Measurements from ENCODE around the gene CAPN11. TPM values are rescaled to one million over a fixed set of nuclear protein-coding genes. Genes with fewer than 3 reads are reported as not detected.
A peak's percentile ranks its signal among the peaks of the same experiment; 100 is the strongest.

The CAPN11 gene
- total and polyA plus RNA-seq, 9 of the 15 experiments (the other 6 are each of a cell fraction or from before 2014, with no cell fraction given), result 0.03 to 0.61 (median 0.17) TPM; not detected in 1

GRCh38 chr6:44167567-44167966 is 8.9 kb downstream of the CAPN11 start (continued):
- TF ChIP-seq PBX2 (CRISPR knock-in tag; IDR thresholded peaks at IDR 0.05; ENCODE audit: low read depth) (no peak), PBX2 (tag; conservative IDR thresholded peaks at IDR 0.05; ENCODE audit: low read depth) (no peak), BMI1 (IDR thresholded peaks at IDR 0.05; ENCODE audit: low read length) (no peak)

- Histone ChIP-seq H3K9ac (ENCODE audit: insufficient read depth in 1 of 2, low read depth in 2 of 2, low read length in 2 of 2) (peak overlapping the region in 1 of 2 experiments; percentile 70; a peak in 2 of 4 replicates), H3K27me3 (ENCODE audit: control insufficient read depth in 2 of 2, insufficient read depth in 2 of 2, low read length in 2 of 2) (peaks cover 0 to 7% of the 10 kb centered on the region in 2 experiments; a peak in 3 of 5 replicates), H3K4me1 (replicated peaks in 1 of 2; ENCODE audit: control insufficient read depth in 2 of 2, insufficient read depth in 2 of 2, low read length in 2 of 2) (peaks cover 7 to 23% of the 10 kb centered on the region in 2 experiments; a peak in 4 of 5 replicates), H3K9me1 (ENCODE audit: control insufficient read depth, insufficient read depth, low read length) (no peaks in the 10 kb centered on the region), H4K20me1 (replicated peaks; ENCODE audit: control insufficient read depth, insufficient read depth, low read length) (no peaks in the 10 kb centered on the region), H3K4me3 (no peak overlapping the region), H3K27ac (ENCODE audit: extremely low read depth, low read depth, low read length) (no peak overlapping the region), H2AFZ (ENCODE audit: low read depth, low read length) (no peak overlapping the region), H3K4me2 (ENCODE audit: insufficient read depth, low read length) (no peak overlapping the region), H3K9me3 (replicated peaks; ENCODE audit: control insufficient read depth, insufficient read depth, low read depth, low read length) (no peaks in the 10 kb centered on the region), H3K36me3 (ENCODE audit: control insufficient read depth, insufficient read depth, low read length) (no peaks in the 10 kb centered on the region), H3K79me2 (ENCODE audit: control insufficient read depth, insufficient read depth, low read length) (no peaks in the 10 kb centered on the region)
- CTCF ChIA-PET (ENCODE audit: low intra/inter-chr PET ratio), result no interaction called here
- 18% methylated on average over 9 of the region's 9 CpGs for WGBS (ENCODE audit: insufficient coverage, low coverage, missing lambda C conversion rate)
- no TSS peak for BruUV-seq (replicated peaks)
- POLR2A ChIA-PET, result interaction anchor here (0.6 to 2.8 kb wide), 10 partner anchors 10 to 513 kb away, joined by 3 to 32 read pairs (median 4); partner anchors contain the start of gene HSP90AB1
- no peak for FAIRE-seq
- TF ChIP-seq FOXK2 (conservative IDR thresholded peaks at IDR 0.05 in 1 of 2, IDR thresholded peaks at IDR 0.05 in 1 of 2; ENCODE audit: low read depth in 2 of 2) (0 out of 4 replicates have a peak, but pooled peaks of 1 of the 2 experiments have one; percentile 34), NFIC (IDR thresholded peaks at IDR 0.05) (peak; percentile 34), FOXA1 (IDR thresholded peaks at IDR 0.05; ENCODE audit: borderline replicate concordance) (no peak), PURB (CRISPR knock-in tag; IDR thresholded peaks at IDR 0.05; ENCODE audit: low read depth) (no peak), SUPT5H (IDR thresholded peaks at IDR 0.05) (no peak)
- ATAC-seq, result no peak
- intact Hi-C loops (cut with micrococcal nuclease), result no loop called here
- in situ Hi-C loops (cut with MboI), result no loop called here
- peak in 1 of 4 experiments; percentile 34 for DNase-seq (ENCODE audit: extremely low read depth in 1 of 4, low spot score in 3 of 4)
Observed at GRCh38 chr6:44169154-44169553, 10.5 kb downstream of the CAPN11 start.

Data from K562 (cell line).